ENCODE data around the gene FCRLB. TPM values are rescaled to one million over a fixed set of nuclear protein-coding genes. Genes with fewer than 3 reads are reported as not detected.
"Not testable (repeated sequence)": the region's sequence is repeated elsewhere in the genome, so short reads cannot be mapped to it uniquely, and the experiment has no call there.

FCRLB gene
- total RNA-seq, 3 donors from 2014 or later: 0.15 to 1.1 (median 0.33) TPM

GRCh38 chr1:161721738-161722343, 497 bp downstream of the FCRLB start:
- Histone ChIP-seq H3K27me3 (no peaks in the 10 kb centered on the region), H3K4me3 (no peak overlapping the region), H3K36me3 (no peaks in the 10 kb centered on the region), H3K9me3 (no peaks in the 10 kb centered on the region), H3K4me1 (no peaks in the 10 kb centered on the region), H3K27ac (no peak overlapping the region)
- intact Hi-C loops (cut with DNase I; ENCODE audit: low total_unique reads): no loop called here
- TF ChIP-seq POLR2A (IDR thresholded peaks at IDR 0.05): no peak
- no peak for TF ChIP-seq POLR2AphosphoS5 (IDR thresholded peaks at IDR 0.05)
- TF ChIP-seq CTCF (IDR thresholded peaks at IDR 0.05): no peak
- DNase-seq (ENCODE audit: low spot score in 2 of 2): no peak

- Histone ChIP-seq H3K27me3 (no peaks in the 10 kb centered on the region), H3K9me3 (no peaks in the 10 kb centered on the region), H3K4me1 (no peaks in the 10 kb centered on the region), H3K4me3 (no peak overlapping the region), H3K36me3 (no peaks in the 10 kb centered on the region), H3K27ac (no peak overlapping the region)
- DNase-seq (ENCODE audit: low spot score in 2 of 2): no peak
- no peak for TF ChIP-seq POLR2A (IDR thresholded peaks at IDR 0.05)
- no peak for TF ChIP-seq POLR2AphosphoS5 (IDR thresholded peaks at IDR 0.05)
- intact Hi-C loops (cut with DNase I; ENCODE audit: low total_unique reads): no loop called here
Observed at GRCh38 chr1:161722406-161722805, 1.1 kb downstream of the FCRLB start.

GRCh38 chr1:161723459-161724141, 2.3 kb downstream of the FCRLB start:
- Histone ChIP-seq H3K4me3 (no peak overlapping the region), H3K9me3 (no peaks in the 10 kb centered on the region), H3K4me1 (no peaks in the 10 kb centered on the region), H3K27me3 (no peaks in the 10 kb centered on the region), H3K27ac (no peak overlapping the region), H3K36me3 (no peaks in the 10 kb centered on the region)
- no peak for TF ChIP-seq POLR2A (IDR thresholded peaks at IDR 0.05)
- TF ChIP-seq POLR2AphosphoS5 (IDR thresholded peaks at IDR 0.05): no peak
- no peak for TF ChIP-seq CTCF (IDR thresholded peaks at IDR 0.05)
- intact Hi-C loops (cut with DNase I; ENCODE audit: low total_unique reads): no loop called here
- DNase-seq (ENCODE audit: low spot score in 2 of 2): no peak

GRCh38 chr1:161725258-161725907, 4.0 kb downstream of the FCRLB start:
- intact Hi-C loops (cut with DNase I; ENCODE audit: low total_unique reads); H3K9me3 ChIP-seq; H3K27me3 ChIP-seq; H3K4me1 ChIP-seq; H3K36me3 ChIP-seq; DNase-seq (ENCODE audit: low spot score in 2 of 2): not testable (repeated sequence)
- Histone ChIP-seq H3K4me3 (peak overlapping the region; percentile 83 to 87 (median 86)), H3K27ac (peak overlapping the region; percentile 86 to 92)

- Histone ChIP-seq H3K36me3 (no peaks in the 10 kb centered on the region), H3K4me1 (no peaks in the 10 kb centered on the region), H3K4me3 (peak overlapping the region; percentile 83 to 87 (median 86)), H3K27ac (peak overlapping the region; percentile 86 to 92), H3K27me3 (no peaks in the 10 kb centered on the region), H3K9me3 (no peaks in the 10 kb centered on the region)
- intact Hi-C loops (cut with DNase I; ENCODE audit: low total_unique reads): no loop called here
- DNase-seq (ENCODE audit: low spot score in 2 of 2): no peak
- TF ChIP-seq CTCF (IDR thresholded peaks at IDR 0.05) (peak in 2 of 3 donors; percentile 29 to 38), POLR2A (IDR thresholded peaks at IDR 0.05) (no peak)
Observed at GRCh38 chr1:161725908-161726472, 4.6 kb downstream of the FCRLB start.

All from breast epithelium (tissue), 4 donors.